NCI-H128 (cell line): ENCODE measurements around the gene ANKIB1.

Experiments
- DNase-seq: peaks from one replicate; lab custom pipeline; 2025; ENCODE audit not compliant: unreplicated experiment; lab: John Stamatoyannopoulos, UW

Gene ANKIB1

GRCh38 chr7:92266415-92267241 is 20.9 kb downstream of the ANKIB1 start:
- no peak for DNase-seq

DNA sequence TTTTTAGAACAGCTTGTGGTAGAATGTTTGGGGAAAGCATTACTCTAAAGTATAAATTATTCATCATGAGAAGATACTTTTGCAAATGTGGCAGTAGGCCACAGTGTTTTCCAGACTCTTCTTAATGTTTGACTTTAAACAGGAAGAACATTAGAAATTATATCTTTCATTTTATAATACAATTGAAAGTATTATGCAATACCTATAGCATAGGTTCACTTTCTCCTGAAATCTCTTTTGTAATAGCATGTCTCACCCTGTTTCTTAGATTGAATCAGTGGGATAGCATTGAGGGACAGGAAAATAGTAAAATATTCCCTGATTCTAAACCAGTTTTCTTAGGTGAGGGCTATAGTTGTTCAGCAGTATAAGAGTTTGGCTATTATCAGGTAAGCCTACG is 23.1 kb downstream of the ANKIB1 start:
- no peak for DNase-seq

GRCh38 chr7:92275327-92275726 is 29.6 kb downstream of the ANKIB1 start:
- no peak for DNase-seq

GRCh38 chr7:92276460-92276864 is 30.7 kb downstream of the ANKIB1 start:
- no peak for DNase-seq

DNA sequence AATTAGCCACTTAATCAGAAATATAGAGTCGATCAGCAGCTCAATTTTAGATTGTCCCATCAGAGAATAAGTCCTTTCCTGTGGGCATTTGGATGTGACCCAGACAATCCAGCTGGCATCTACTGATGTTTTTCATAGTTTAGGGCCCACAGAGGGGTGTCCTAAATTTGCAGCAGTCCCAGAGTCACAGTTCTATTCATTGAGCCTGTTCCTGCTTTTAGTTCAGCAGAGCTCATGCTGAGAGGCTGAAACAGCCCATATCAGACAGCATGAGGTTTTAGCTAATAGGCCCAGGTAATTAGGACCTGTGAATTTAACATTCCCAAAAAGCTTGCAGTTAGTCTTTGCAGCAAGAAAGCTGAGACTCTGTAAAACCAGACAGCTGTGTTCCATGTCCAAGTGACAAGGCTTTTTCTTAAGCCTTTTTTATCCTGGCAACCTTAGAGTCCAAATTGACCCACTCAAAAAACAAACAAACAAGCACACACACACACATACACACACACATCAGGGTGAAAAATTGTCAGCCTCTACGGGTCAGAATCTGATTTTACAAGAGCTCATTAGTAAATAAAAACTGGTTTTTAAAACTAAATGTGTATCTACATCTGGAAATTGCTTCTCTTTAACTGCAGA is 33.7 kb downstream of the ANKIB1 start:
- DNase-seq = no peak

DNA sequence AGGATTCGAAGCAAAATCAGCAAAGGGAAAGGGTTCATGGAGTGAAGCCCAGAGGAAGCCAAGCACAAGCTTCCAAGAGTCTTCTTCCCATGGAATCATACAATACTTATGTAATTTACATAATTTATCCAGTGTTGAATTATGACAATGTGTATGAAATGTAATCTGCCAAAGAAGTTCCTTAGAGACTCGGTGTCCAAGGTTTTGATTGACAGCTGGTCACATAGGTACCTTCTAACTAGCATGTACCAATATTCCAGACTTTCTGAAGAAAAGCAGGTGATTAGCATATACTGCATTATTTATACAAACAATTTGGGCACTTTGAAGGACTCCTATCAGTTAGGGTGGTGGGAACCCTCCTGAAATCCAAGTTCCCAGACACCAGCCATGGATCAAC is 35.3 kb downstream of the ANKIB1 start:
- no peak for DNase-seq

DNA sequence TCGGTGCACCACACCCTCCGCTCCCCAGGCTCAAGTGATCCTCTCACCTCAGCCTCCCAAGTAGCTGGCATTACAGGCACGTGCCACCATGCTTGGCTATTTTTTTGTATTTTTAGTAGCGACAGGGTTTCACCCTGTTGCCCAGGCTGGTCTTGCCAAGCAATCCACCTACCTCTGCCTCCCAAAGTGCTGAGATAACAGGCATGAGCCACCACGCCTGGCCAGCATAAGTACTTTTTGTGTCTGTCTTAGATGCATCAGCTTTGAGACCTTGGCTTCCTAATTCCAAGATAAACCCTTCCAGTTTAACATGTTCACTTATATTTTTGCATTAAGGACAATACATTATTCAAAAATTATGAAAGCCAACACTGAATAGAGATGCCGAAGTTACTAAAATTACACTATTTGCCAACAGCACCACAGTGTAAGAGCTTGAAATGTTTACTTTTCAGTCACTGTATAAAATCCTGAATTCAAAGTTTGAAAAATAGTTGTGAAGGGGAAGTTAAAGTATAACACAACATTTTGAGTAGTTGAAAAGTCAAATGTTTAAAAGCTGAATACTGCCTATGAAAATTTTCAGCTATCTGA is 36.5 kb downstream of the ANKIB1 start:
- DNase-seq = no peak

DNA sequence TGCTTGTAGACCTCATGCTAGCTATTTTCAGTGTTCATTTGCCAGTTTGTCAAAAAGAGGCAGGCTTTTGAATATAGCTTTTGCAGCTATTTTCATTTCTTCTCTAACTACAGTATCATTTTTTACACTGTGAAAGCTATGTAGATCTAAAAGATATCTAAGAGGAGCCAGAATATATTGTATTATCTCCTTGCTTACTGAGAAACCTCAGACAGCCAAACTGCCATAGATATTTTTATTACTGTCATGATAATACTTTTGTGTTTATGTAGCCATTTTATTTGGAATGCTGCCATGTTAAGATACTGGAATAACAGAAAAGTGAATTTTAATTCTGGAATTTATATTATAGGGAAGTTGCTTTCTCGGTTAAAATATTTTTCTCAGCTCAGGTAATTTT is 37.2 kb downstream of the ANKIB1 start:
- no peak for DNase-seq

GRCh38 chr7:92289321-92289720 is 43.5 kb downstream of the ANKIB1 start:
- no peak for DNase-seq

DNA sequence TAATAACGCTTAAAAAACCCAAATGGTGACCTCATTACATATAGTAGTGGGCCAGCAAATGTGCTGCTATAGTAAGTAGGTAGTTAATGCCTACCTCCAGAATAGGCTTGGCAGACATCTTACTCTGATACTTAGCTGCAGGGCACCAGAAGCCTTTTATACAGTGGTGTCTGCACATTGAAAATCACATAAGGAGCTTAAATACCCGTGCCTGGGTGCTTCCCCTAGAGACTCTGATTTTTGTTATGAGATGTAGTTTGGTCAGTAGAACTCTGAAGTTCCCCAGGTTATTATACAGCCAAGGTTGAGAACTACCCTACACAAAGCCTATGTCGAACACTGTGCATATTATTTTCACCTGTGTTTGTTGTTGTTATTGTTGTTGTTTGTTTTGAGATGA is 47.2 kb downstream of the ANKIB1 start:
- no peak for DNase-seq

GRCh38 chr7:92293896-92294590 is 48.3 kb downstream of the ANKIB1 start:
- no peak for DNase-seq

DNA sequence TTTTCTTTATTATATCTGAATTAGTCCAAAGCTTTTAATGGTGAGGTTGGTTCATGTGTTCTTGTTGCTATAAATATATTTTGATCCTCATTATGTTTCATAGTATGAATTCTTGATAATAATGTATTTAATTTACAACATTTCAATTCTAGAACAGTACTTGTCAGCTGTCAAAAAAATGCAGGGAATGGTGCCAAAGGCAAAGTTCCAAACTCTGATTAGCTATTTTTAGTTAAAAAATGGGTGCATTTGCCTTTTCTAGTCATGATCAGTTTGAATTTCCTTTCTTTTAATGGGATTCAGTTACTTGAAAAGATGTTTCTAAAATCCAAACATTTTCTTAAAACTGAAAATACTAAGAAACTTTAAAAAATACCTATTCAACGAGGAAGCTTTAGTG is 49.6 kb downstream of the ANKIB1 start:
- DNase-seq = no peak

DNA sequence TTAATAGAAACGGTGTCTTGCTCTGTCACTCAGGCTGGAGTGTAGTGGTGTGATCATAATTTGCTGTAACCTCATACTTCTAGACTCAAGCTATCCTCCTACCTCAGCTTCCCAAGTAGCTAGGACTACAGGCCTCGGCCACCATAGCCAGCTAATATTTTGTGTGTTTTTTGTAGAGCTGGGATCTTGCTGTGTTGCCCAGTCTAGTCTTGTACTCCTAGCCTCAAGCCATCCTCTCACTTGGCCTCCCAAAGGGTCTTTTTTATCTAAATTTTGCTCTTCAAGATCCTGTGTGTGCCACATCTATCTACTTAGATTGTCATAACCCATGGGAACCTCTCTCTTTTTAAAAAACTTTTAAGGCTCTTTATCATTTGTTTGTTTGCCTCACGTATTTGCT is 50.5 kb downstream of the ANKIB1 start:
- DNase-seq = no peak

GRCh38 chr7:92296880-92297445 is 51.2 kb downstream of the ANKIB1 start:
- no peak for DNase-seq

GRCh38 chr7:92297736-92298135 is 52.0 kb downstream of the ANKIB1 start:
- no peak for DNase-seq

DNA sequence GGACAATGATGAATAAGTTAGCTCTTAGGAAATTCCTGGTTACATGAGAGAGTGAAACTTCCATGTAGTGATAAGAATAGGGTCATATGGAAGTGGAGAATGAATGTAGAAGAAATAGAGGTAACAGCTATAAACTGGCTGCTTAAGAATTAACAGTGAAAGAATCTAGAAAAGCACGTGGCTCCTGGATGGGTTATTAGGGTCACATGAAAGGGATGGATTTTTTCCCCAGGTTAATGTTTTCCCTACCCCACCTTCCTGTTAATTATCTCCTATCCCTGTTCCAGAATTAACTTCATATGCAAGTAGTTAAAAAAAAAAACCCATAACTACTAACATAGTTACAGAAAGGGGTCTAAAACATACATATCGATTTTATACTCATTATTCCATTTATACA is 58.0 kb downstream of the ANKIB1 start:
- no peak for DNase-seq

- DNase-seq = no peak
These were observed 58.7 kb downstream of the ANKIB1 start for GRCh38 chr7:92304406-92304893.

- no peak for DNase-seq
These were observed 60.4 kb downstream of the ANKIB1 start for GRCh38 chr7:92306153-92306552.

DNA sequence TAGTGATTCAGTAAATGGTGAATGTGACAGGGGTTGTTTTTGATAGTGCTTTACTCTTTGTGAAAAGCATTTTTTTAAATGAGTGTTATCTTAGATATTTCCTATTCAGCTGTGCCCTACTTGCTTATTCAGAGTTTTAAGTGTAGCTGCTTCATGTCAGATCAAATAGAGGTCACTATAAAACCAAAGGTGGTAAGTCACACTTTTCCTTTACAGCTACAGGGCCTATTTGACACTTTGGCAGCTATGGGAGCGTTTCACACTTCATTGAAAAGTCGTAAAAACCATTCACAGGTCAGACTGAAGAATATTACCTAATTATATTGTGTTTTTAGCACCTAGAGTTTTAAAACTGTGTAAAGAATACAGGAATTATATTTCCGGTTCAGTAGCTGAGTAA is 67.3 kb downstream of the ANKIB1 start:
- DNase-seq = no peak

GRCh38 chr7:92319243-92319642 is 73.5 kb downstream of the ANKIB1 start:
- no peak for DNase-seq

- no peak for DNase-seq
These were observed 79.4 kb downstream of the ANKIB1 start for GRCh38 chr7:92325173-92325572.
